Renal cortex interstitium (tissue), 15 donors: ENCODE measurements around the gene GJA5. TPM values are rescaled to one million over a fixed set of nuclear protein-coding genes. Genes with fewer than 3 reads are reported as not detected.

Experiments
- DNase-seq, 11 donors: peaks; one replicate each; pipeline ENCODE4 v3.0.0-alpha.2; 2013; ENCODE audit warnings: low read depth in 9 of 11, low spot score in 4 of 11; ENCODE audit errors: extremely low read depth in 1 of 11
- long read RNA-seq, 16 experiments: transcript quantifications; one replicate each; lab custom pipeline, GENCODE V29; 2026
- polyA plus RNA-seq, 3 donors: library from polyadenylated mRNA; unstranded; fragments of 120-200 nt; gene quantifications; one replicate each; pipeline ENCODE4 v1.2.1, GENCODE V29; 2013; ENCODE audit not compliant: insufficient read length in 3 of 3

The GJA5 gene
- polyA plus RNA-seq: 10 to 100 TPM; 16.2 to 27.2 (median 26.9) TPM
- long read RNA-seq, donor 1, transcript GJA5-203 (2 exons, 3,183 nt): major isoform, 7 of 8 reads
- long read RNA-seq, donor 1, partial matches to known transcripts: 0 of 8 reads
- long read RNA-seq, donor 1, other reads (novel, unspliced or antisense): 0 of 8 reads
- long read RNA-seq, donor 2, transcript GJA5-203 (2 exons, 3,183 nt): major isoform, 6 of 6 reads
- long read RNA-seq, donor 2, partial matches to known transcripts: 0 of 6 reads
- long read RNA-seq, donor 2, other reads (novel, unspliced or antisense): 0 of 6 reads
- long read RNA-seq, donor 3, transcript GJA5-203 (2 exons, 3,183 nt): major isoform, 12 of 12 reads
- long read RNA-seq, donor 3, partial matches to known transcripts: 0 of 12 reads
- long read RNA-seq, donor 3, other reads (novel, unspliced or antisense): 0 of 12 reads
- long read RNA-seq, donor 4, transcript GJA5-203 (2 exons, 3,183 nt): major isoform, 8 of 8 reads
- long read RNA-seq, donor 4, partial matches to known transcripts: 0 of 8 reads
- long read RNA-seq, donor 4, other reads (novel, unspliced or antisense): 0 of 8 reads
- long read RNA-seq, donor 5: 0 reads
- long read RNA-seq, donor 6, partial matches to known transcripts: 0 of 4 reads
- long read RNA-seq, donor 6, other reads (novel, unspliced or antisense): 0 of 4 reads
- long read RNA-seq, donor 7, transcript GJA5-203 (2 exons, 3,183 nt): major isoform, 7 of 8 reads
- long read RNA-seq, donor 7, partial matches to known transcripts: 0 of 8 reads
- long read RNA-seq, donor 7, other reads (novel, unspliced or antisense): 0 of 8 reads
- long read RNA-seq, donor 8, transcript GJA5-203 (2 exons, 3,183 nt): major isoform, 22 of 22 reads
- long read RNA-seq, donor 8, partial matches to known transcripts: 0 of 22 reads
- long read RNA-seq, donor 8, other reads (novel, unspliced or antisense): 0 of 22 reads
- long read RNA-seq, donor 9, transcript GJA5-203 (2 exons, 3,183 nt): major isoform, 5 of 5 reads
- long read RNA-seq, donor 9, partial matches to known transcripts: 0 of 5 reads
- long read RNA-seq, donor 9, other reads (novel, unspliced or antisense): 0 of 5 reads
- long read RNA-seq, donor 10, transcript GJA5-203 (2 exons, 3,183 nt): major isoform, 8 of 15 reads
- long read RNA-seq, donor 10, partial matches to known transcripts: 7 of 15 reads
- long read RNA-seq, donor 10, other reads (novel, unspliced or antisense): 0 of 15 reads
- long read RNA-seq, donor 11, partial matches to known transcripts: 0 of 4 reads
- long read RNA-seq, donor 11, other reads (novel, unspliced or antisense): 0 of 4 reads
- long read RNA-seq, donor 12, partial matches to known transcripts: 0 of 3 reads
- long read RNA-seq, donor 12, other reads (novel, unspliced or antisense): 0 of 3 reads
- long read RNA-seq, donor 13, transcript GJA5-203 (2 exons, 3,183 nt): major isoform, 18 of 18 reads
- long read RNA-seq, donor 13, partial matches to known transcripts: 0 of 18 reads
- long read RNA-seq, donor 13, other reads (novel, unspliced or antisense): 0 of 18 reads
- long read RNA-seq, donor 14, partial matches to known transcripts: 0 of 5 reads
- long read RNA-seq, donor 14, other reads (novel, unspliced or antisense): 0 of 5 reads
- long read RNA-seq, donor 15, partial matches to known transcripts: 0 of 3 reads
- long read RNA-seq, donor 15, other reads (novel, unspliced or antisense): 0 of 3 reads
- long read RNA-seq, donor 16, transcript GJA5-203 (2 exons, 3,183 nt): major isoform, 13 of 14 reads
- long read RNA-seq, donor 16, partial matches to known transcripts: 0 of 14 reads
- long read RNA-seq, donor 16, other reads (novel, unspliced or antisense): 0 of 14 reads

GRCh38 chr1:147760481-147761260 lies at the start of gene GJA5:
GJA5 (minus strand) TSS chr1:147760602; CDS start chr1:147759238, 1,364 bp downstream.
- DNase-seq: no peak

- no peak for DNase-seq
Observed at GRCh38 chr1:147809236-147809635, 48.8 kb upstream of the GJA5 start.

DNA sequence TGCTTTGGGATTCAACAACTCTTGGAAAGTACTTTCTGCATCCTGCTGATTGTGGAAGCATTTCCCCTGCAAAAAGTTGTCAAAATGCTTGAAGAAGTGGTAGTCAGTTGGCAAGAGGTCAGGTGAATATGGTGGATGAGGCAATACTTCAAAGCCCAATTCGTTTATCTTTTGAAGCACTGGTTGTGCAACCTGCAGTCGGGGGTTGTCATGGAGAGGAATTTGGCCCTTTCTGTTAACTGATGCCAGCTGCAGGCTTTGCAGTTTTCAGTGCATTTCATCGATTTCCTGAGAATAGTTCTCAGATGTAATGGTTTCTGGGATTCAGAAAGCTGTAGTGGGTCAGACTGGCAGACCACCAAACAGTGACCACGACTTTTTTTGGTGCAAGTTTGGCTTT lies 47.6 kb upstream of the GJA5 start:
- DNase-seq: no peak

DNA sequence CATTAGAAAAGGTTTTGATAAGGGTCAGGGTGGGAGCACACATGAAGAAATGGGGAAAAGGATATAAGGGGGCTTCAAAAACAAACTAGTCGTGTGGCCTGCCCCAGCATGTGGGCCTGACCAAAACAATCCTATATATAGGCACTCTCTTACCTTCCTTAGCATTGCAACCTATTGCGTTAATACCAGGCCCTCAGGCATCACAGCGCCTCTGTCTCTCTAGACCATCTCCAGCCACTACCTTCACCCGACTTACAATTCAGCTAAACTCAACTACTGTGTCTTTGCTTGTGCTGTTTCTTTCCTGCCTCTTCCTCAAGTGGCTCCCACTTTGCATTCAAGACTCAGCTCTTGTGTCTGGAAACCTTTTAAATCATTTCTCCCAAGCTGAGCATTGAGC lies 47.0 kb upstream of the GJA5 start:
- no peak for DNase-seq

DNA sequence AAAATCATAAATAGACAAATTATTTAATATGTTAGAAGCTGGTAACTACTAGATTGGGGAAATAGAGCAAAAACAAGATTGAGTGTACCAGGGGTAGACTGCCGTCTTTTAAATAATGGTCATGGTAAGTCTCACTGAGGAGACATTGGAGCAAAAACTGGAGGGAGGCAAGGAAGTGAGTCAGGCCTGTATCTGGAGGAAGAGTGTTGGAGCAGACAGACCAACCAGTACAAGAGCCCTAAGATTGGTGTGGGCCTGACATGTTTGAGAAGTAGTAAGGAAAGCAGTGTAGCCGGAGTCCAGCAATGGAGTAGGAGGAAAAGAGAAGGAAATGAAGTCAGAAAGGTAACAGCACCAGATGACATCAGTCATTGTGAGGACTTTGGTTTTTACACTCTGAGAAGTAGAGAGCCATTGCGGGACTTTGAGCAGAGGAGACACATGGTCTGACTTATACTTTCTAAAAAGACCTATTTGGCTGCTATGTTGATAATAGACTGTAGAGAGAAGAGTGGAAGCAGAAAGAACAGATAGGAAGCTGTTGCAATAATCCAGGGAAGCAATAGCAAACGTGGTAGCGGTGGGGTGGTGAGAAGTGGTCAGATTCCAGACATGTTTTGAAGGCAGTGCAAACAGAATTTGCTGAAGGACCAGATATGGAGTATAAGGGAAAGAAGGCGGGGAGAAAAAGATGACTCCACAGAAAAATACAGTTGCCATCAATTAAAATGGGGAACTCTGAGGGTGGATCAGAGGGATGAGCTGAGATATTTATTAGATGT lies 44.7 kb upstream of the GJA5 start:
- DNase-seq: no peak

DNA sequence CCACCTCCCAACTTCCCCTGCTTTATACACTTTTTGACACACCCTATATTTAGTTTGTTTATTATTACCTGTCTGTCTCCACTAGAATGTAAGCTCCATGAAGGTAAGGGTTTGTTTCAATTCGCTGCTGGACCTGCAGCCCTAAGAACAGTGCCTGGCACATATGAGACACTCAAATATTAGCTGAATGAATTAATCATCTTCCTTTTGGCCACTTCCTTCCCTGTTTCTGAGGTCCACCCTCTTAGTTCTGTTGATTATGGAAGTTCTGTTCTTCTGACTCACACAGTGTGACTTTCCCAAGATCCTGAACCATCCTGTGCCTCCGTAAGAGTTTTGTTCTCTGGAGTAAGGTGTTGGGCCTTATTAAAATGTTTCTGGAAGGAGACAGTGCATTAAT lies 40.4 kb upstream of the GJA5 start:
- DNase-seq: no peak

GRCh38 chr1:147798731-147799130 lies 38.3 kb upstream of the GJA5 start:
- no peak for DNase-seq

GRCh38 chr1:147794570-147794969 lies 34.2 kb upstream of the GJA5 start:
- DNase-seq: no peak

DNA sequence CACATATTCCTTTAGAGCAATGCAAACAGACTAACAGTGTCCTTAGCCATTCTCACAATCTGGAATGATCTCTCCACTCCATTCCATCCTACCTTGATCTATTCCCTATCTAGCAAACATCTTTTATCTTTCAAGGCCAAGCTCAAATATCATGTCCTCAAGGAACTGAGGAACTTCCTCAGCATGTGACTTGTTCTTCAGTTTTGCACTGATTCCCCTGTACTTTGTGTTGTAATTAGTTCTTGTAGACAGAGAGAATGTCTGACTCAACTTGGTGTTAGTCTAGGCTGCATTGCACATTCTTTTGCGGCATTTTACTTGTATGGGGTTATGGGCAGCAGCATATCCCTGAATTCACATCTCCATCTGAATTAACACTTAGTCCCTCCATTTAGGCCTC lies 31.5 kb upstream of the GJA5 start:
- no peak for DNase-seq

GRCh38 chr1:147787765-147788164 lies 27.4 kb upstream of the GJA5 start:
- no peak for DNase-seq

DNA sequence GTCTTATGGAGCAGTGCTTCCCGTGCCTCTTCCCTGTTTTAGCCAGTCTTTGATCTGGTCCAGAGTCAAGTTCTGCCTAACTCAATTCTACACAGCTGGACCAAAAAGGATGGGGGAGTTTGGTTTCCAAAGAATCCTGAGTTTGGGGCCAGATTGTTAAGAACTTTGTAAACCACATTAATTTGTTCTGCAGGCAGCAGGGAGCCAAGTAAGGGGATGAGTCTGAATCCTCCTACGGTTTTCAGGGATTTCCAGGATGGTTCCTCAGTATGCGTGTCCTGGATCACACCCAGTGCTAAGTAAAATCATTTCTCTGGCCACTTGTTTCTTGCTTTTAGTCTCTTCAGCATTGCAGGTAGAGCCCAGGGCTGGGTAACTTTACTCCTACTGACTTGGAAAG lies 26.1 kb upstream of the GJA5 start:
- DNase-seq: no peak

DNA sequence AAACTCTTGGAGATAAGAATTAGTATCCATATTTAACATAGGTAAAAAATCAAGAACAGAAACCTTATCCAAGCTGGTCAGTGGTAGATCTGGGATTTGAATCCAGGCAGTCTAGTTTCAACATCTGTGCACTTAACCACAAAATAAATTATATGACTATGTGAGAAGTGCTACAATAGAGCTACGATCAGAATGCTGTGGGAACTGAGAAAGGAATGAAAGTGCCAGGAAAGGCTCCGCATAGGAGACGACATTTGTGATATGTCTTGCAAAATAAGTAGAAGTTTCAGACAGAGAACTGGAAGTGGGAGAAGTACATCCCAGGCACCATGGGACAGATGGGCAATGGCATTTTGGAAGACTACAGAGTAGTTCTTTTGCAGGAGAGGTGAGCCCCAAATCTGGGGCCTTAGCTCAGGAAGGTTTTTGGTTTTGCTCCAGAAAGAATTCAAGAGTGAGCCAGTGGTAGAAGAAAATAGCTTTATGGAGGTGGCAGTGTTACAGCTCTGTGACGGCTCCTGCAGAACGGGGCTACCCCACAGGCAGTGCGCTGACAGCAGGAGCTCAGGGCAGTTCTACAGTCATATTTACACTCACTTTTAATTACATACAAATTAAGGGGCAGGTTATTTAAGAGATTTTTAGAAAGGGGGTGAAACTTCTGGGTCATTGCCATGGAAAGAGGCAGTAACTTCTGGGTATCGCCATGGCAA lies 25.5 kb upstream of the GJA5 start:
- DNase-seq: no peak

- DNase-seq: no peak
Observed at GRCh38 chr1:147784941-147785340, 24.5 kb upstream of the GJA5 start.

GRCh38 chr1:147781056-147781471 lies 20.7 kb upstream of the GJA5 start:
- no peak for DNase-seq

DNA sequence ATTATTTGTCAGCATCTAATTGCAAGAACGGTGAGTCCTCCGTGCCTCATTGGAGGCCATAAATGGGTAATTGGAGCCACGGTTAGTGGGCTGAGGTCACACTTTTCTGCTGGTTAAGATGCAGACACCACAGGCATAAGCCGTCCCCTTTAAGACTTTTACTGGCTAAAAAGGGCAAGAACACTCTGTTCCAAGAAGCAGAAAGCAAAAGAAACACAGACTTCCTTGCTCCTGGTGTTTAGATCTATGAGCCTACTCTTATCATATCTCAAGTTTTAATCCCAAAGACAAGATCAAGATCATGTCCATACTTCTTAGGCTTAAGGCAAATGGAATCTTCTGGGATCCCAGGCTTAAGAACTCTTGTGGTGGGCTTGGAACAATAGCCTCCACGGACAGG lies 17.3 kb upstream of the GJA5 start:
- DNase-seq: no peak

DNA sequence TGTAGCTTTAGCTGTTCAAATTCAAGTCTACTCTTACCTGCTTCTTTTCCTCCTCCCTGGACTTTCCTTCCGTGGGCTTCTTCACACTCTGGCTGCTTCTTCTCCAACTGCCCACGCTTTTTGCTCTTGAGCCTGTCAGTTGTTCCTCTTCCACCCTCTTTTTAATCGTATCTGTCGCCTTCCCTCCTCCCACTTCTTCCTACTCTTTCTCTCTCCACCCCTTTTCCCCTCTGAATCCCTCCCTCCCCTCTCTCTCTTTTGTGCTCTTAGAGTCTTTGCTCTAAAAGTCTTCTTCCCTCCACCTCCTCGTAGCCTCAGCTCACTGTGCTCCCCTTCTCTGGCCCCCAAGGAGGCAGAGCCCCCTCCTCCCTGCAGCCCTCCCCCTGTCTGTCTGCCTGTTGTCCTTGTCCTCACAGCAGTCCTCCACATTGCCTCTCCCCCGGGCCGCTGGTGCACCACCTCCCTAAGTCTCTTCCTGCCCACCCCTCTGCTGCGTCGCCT lies 12.9 kb upstream of the GJA5 start:
- DNase-seq: no peak
